GM04504 (cell line): ENCODE results near the gene OPHN1.
A peak's percentile ranks its signal among the peaks of the same experiment; 100 is the strongest.
"Not testable (repeated sequence)": the region's sequence is repeated elsewhere in the genome, so short reads cannot be mapped to it uniquely, and the experiment has no call there.

Source experiments
- DNase-seq: peaks from one replicate; pipeline ENCODE4 v3.0.0-alpha.2; 2012; ENCODE audit warnings: low read depth

The OPHN1 gene

GRCh38 chrX:68355629-68355920 lies 77.7 kb downstream of the OPHN1 start:
- no peak for DNase-seq

GRCh38 chrX:68354879-68355628 lies 78.2 kb downstream of the OPHN1 start:
- DNase-seq: no peak

GRCh38 chrX:68345025-68345424 lies 88.3 kb downstream of the OPHN1 start:
- DNase-seq: no peak

GRCh38 chrX:68343551-68343950 lies 89.7 kb downstream of the OPHN1 start:
- no peak for DNase-seq

- DNase-seq: no peak
These were observed 101.0 kb downstream of the OPHN1 start for GRCh38 chrX:68332201-68332731.

- not testable (repeated sequence) for DNase-seq
These were observed 106.5 kb downstream of the OPHN1 start for GRCh38 chrX:68326841-68327240.

- DNase-seq: peak; percentile 52
These were observed 125.5 kb downstream of the OPHN1 start for GRCh38 chrX:68307769-68308168.

GRCh38 chrX:68304602-68305001 lies 128.7 kb downstream of the OPHN1 start:
- DNase-seq: no peak

GRCh38 chrX:68299898-68300297 lies 133.4 kb downstream of the OPHN1 start:
- DNase-seq: no peak

GRCh38 chrX:68292471-68292870 lies 140.8 kb downstream of the OPHN1 start:
- no peak for DNase-seq

GRCh38 chrX:68288127-68288526 lies 145.2 kb downstream of the OPHN1 start:
- DNase-seq: no peak

- no peak for DNase-seq
These were observed 145.9 kb downstream of the OPHN1 start for GRCh38 chrX:68287419-68287818.

- DNase-seq: no peak
These were observed 146.3 kb downstream of the OPHN1 start for GRCh38 chrX:68286980-68287379.

- DNase-seq: no peak
These were observed 147.2 kb downstream of the OPHN1 start for GRCh38 chrX:68286076-68286475.

GRCh38 chrX:68284281-68284904 lies 148.9 kb downstream of the OPHN1 start:
- no peak for DNase-seq

GRCh38 chrX:68273887-68274286 lies 159.4 kb downstream of the OPHN1 start:
- DNase-seq: no peak

GRCh38 chrX:68264793-68265192 lies 168.5 kb downstream of the OPHN1 start:
- not testable (repeated sequence) for DNase-seq

- no peak for DNase-seq
These were observed 172.1 kb downstream of the OPHN1 start for GRCh38 chrX:68261060-68261672.

GRCh38 chrX:68256990-68257389 lies 176.3 kb downstream of the OPHN1 start:
- DNase-seq: no peak

- DNase-seq: no peak
These were observed 178.3 kb downstream of the OPHN1 start for GRCh38 chrX:68254738-68255645.

GRCh38 chrX:68252664-68253063 lies 180.6 kb downstream of the OPHN1 start:
- DNase-seq: no peak

GRCh38 chrX:68249903-68250302 lies 183.4 kb downstream of the OPHN1 start:
- no peak for DNase-seq
